Activated CD4-positive, alpha-beta T cell treated with anti-CD3 and anti-CD28 coated beads for 4 hours (primary cell): ENCODE data around the gene PRKAG1.

ENCODE experiments used
- DNase-seq, 2 donors: peaks; one replicate each; pipeline ENCODE4 v3.0.0-alpha.2; 2020

The PRKAG1 gene

DNA sequence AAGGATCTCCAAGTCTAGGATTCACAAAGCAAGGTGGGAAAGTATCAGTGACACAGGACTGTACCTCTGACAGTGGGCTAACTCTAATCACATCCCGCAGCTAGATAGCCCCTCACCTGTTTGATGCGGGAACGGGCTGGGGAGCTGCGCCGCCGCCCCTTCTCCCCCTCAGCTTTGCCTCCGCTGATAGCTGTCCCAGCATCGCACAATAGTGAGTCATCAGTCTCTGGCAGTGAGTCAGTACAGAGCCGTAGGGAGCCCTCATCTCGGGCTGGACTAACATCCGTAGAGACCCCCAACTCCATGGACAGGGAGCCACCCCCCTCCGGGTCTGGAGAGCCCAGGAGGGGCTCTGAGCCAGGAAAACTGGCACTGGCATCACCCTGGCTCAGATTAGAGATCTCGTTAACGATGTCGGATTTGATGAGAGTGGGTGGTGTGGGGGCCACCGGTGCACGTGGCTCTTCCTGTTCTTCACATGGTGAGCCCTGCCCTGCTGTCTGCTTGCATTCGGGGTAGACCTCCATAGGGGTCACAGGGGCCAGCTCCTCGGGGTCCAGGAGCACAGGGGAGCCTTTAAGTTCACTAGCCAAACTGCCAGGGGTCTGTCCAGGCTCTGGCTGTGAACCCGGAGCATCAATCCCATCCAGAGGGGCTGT lies 31.1 kb upstream of the PRKAG1 start:
- no peak for DNase-seq

DNA sequence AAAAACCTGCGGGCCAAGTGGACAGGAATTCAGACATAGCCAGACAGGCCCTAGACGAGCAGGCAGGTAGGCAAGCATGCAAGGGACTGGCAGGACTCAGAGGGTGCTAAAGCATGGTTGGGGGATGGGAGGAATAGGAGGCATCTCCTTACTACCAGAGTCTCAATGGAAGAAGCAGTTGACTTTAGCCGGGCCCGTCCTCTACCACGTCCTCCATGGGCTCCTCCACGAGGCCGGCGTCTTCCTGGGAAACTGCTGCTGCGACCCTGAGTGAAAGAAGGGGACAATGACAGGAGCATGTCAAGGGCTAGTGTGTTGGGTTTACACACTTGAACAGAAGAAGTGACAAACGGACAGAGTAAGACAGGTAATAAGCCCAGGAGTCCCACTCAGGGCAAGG lies 30.4 kb upstream of the PRKAG1 start:
- DNase-seq, result no peak

- DNase-seq, result no peak
These were observed 27.7 kb upstream of the PRKAG1 start for GRCh38 chr12:49046129-49046895.

GRCh38 chr12:49044660-49045059 lies 26.1 kb upstream of the PRKAG1 start:
- DNase-seq, result no peak

DNA sequence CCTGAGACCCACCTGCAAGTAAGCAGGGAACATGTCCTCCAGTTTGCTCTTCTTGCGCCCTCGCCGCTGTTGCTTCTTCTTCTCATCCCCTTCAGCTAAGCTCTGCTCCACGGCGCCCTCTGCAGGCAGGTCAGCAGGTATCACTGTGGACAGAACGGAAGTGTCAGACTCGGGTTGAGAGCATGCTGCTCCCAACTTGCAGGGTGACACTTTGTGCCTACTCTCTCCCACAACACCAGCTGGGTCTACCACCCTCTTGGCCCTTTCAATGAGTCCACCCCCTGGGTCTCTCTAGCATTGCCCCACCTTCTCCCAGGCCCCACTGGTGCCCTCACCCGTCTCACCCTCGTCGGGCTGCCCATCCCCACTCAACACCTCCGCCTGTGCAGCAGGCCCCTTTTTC lies 25.3 kb upstream of the PRKAG1 start:
- peak; percentile 76 to 82 for DNase-seq

GRCh38 chr12:49043241-49043640 lies 24.7 kb upstream of the PRKAG1 start:
- DNase-seq, result no peak

DNA sequence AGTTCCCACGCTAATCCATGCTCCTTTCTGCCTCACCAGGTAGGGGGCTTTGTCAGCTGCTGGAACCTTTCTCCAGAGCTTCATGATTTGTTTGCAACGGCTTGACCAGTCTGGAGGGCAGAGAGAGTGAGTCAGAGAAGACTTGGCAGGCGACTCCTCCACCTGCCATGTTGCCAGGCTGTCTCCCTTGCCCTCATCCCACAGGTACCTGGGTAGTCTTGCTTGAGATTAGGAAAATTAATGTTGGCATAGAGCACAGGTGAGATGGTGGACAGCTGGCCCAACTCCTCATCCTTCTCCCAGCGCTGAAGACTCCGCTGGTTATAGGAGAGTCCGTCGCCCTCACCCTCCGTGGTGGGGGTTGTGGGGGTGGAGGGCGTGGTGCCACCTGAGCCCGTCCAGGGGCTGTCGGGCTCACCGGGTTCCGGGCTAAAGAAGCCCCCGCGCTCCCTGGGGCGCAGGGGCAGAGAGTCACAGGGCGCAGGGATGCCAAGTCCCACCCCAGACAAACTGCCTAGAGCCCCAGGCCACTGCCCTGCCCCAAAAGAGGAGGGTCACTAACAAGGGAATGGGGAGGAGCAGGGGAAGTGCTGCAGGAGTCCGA lies 23.4 kb upstream of the PRKAG1 start:
- DNase-seq, result no peak

- DNase-seq, result no peak
These were observed 22.7 kb upstream of the PRKAG1 start for GRCh38 chr12:49041036-49041880.

DNA sequence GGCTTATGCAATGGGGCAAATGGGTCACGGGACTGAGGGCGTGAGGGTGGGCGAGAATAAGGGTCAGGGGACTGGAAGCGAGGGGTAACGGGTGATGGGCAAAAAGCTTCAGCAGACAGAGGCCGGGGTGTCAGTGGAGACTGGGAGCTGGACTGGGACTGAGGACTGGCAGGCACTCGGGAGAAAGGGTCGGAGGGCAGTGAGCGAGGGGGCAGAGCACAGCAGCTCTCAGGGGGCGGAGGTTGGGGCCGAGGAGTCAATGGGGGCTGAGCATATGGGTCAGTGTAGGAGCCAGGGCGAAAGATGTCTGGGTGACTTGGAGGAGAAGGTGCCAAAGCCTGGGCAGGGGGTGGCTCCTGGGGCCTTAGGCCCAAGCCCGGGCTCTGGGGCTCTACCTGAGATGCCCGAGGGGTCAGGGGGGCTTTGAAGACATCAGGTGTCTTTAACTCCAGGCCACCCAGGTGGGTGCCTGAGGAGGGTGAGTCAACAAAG lies 21.8 kb upstream of the PRKAG1 start:
- DNase-seq, result no peak

DNA sequence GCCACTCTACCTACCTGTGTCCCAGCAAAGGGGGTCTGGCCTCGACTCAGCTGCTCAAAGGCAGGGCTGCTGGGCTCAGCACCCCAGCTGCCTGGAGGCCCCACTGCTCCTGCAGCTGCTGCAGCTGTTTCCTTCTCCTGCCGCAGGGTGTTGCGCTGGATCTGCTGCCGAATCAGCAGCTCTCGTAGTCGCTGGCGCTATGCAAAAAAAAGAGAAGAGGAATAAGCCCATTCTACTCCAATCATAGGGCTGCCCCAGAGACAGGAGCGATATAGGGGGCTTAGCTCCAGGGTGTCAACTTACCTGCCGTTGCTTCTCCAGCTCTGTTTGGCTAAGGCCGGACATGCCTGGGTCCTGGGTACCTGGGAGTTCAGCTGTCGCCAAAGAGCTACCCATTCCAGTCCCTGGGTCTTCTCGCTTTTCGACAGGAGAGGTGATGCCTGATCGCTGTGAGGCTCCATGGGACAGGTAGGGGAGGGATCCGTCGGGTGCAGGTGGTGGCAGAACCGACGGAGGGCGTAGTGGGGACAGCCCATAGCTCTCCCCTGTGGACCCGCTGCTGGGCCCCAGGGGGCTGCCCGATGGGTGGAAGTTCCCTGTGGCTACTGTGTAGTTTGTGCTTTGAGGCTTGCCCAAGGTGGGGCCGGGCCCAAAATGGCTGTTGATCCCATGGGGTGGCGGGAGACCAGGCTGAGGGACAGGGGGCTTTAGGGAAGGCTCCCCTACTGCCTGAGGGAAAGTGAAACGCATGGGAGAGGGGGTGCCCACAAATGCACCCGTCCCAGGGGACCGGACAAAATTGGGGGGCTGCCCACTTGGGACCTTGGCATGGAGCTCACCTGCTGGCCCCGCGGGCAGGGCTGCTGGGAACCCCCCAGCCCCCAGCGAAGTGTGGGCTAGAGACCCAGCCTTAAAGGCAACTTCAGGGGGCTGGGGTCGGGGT lies 21.1 kb upstream of the PRKAG1 start:
- DNase-seq, result no peak

- DNase-seq, result no peak
These were observed 19.8 kb upstream of the PRKAG1 start for GRCh38 chr12:49038291-49038955.

- DNase-seq, result no peak
These were observed 19.3 kb upstream of the PRKAG1 start for GRCh38 chr12:49037947-49038237.

- DNase-seq, result no peak
These were observed 18.8 kb upstream of the PRKAG1 start for GRCh38 chr12:49037111-49037946.

- no peak for DNase-seq
These were observed 17.5 kb upstream of the PRKAG1 start for GRCh38 chr12:49036029-49036428.

- DNase-seq, result no peak
These were observed 15.7 kb upstream of the PRKAG1 start for GRCh38 chr12:49034286-49034622.

DNA sequence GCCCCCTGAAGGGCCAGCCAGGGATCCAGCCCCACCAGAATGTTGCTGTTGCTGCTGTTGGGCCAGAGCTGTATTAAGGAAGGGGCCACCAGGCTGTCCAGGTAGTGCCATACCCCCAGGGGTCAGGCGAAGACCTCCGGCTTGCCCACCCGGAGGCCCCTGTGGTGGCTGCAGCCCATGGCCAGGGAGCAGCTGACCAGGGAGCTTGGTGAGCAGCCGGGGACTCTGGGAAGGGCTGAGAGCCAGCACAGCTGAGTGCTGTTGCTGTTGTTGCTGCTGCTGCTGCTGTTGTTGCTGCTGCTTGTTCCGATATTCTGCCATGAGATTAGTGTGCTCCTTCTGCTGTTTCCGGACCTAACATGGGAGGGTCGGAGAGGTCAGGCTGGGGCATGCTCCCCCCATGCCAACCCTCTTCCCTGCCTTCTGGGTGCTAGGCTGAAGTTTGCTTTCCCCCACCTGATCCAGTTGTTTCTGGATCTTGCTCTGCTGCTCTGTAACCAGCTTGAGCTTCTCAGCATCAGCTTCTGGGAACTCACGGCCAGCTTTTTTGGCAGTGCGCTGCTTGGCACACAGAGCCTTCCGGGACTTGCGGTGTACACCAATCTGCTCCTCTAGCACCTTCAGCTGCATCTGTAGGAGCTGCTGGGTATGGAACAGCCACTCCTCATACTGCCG lies 15.2 kb upstream of the PRKAG1 start:
- DNase-seq, result no peak

DNA sequence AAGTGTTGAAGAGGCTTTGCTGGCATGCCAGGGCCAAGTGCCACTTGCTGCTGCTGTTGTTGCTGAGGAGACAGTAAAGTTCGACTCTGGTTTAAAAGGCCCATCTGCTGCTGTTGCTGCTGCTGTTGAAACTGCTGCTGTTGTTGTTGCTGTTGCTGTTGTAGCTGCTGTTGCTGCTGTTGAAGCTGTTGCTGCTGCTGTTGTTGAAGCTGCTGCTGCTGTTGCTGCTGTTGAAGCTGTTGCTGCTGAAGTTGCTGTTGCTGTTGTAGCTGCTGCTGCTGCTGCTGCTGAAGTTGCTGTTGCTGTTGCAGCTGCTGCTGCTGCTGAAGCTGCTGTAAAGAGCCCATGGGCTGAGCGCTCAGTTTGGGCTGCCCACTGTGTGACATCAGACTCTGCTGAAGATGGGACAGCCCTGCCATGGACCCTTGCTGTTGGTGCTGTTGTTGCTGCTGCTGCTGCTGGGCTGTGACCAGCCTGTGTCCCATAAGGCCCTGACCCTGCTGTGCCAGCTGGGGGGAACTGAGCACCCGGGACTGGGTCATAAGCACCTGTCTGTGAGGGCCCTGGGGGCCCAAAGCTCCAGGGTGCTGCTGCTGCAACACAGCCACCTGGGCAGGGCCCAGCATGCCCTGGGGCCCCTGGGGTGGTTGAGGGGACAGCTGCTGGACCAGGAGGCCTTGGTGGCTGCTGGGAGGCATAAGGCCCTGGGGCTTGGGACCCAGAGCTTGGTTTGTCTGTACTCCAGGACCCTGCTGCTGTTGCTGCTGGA lies 14.3 kb upstream of the PRKAG1 start:
- DNase-seq, result no peak

GRCh38 chr12:49032276-49032675 lies 13.7 kb upstream of the PRKAG1 start:
- DNase-seq, result no peak

DNA sequence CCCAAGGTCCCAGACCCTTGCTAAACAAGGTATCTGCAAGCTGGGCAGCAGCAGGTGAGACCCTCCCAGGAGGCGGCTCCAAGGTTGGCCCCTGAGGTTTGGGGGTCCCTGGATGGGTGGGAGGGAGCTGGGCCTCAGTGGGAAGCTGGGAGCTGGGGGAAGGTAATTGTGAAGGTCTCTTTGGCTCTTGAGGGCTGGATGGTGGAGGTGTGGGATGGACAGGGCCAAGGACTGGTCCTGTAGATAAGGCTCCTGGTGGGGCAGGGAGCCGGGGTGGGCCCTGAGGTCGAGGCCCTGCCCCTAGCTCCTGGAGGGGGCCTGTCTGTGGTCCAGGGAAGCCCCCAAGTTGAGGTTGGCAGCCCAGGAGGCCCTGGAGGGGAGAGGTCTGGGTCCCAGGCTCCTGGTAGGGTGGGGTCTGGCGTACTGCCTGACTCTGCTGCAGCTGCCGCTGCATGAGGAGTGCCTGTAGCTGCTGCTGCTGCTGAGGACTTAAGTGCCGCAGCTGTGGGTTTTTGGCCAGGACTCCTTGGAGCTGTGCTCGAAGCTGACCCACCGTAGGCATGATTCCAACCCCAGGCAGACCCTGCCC lies 13.1 kb upstream of the PRKAG1 start:
- DNase-seq, result no peak
